Fibroblast of pulmonary artery (primary cell): ENCODE measurements around the gene RNF220.

ENCODE experiments used
- DNase-seq: peaks from one replicate; pipeline ENCODE4 v3.0.0-alpha.2; 2010; ENCODE audit warnings: low read depth
- H3K4me3 ChIP-seq: replicated peaks from 2 replicates; pipeline ENCODE4 v1.5.1; 2011; ENCODE audit warnings: low read depth, mild to moderate bottlenecking, control low read depth, low read length, moderate library complexity
- TF ChIP-seq, protein P1 (sequence below): IDR thresholded peaks from 2 replicates; pipeline ENCODE4 v1.5.1; 2011; ENCODE audit warnings: mild to moderate bottlenecking, control low read depth, low read length, inconsistent platforms; ENCODE audit errors: missing control alignments

Gene RNF220

GRCh38 chr1:44572572-44572879 is 167.5 kb downstream of the RNF220 start:
- H3K4me3 ChIP-seq: no peak overlapping the region
- DNase-seq: no peak
- TF ChIP-seq, protein P1, sequence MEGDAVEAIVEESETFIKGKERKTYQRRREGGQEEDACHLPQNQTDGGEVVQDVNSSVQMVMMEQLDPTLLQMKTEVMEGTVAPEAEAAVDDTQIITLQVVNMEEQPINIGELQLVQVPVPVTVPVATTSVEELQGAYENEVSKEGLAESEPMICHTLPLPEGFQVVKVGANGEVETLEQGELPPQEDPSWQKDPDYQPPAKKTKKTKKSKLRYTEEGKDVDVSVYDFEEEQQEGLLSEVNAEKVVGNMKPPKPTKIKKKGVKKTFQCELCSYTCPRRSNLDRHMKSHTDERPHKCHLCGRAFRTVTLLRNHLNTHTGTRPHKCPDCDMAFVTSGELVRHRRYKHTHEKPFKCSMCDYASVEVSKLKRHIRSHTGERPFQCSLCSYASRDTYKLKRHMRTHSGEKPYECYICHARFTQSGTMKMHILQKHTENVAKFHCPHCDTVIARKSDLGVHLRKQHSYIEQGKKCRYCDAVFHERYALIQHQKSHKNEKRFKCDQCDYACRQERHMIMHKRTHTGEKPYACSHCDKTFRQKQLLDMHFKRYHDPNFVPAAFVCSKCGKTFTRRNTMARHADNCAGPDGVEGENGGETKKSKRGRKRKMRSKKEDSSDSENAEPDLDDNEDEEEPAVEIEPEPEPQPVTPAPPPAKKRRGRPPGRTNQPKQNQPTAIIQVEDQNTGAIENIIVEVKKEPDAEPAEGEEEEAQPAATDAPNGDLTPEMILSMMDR: no peak

DNA sequence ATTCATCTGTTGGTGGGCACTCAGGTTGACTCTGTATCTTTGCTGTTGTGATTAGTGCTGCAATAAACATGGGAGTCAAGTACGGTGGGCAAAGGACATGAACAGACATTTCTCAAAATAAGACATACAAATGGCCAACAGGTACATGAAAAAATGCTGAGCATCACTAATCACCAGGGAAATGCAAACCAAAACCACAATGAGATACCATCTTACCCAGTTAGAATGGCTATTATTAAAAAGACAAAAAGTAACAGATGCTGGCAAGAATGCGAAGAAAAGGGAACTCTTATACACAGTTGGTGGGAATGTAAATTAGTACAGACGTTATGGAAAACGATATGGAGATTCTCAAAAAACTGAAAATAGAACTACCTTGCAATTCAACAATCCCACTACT is 170.3 kb downstream of the RNF220 start:
- TF ChIP-seq, protein P1: no peak
- DNase-seq: no peak
- H3K4me3 ChIP-seq: no peak overlapping the region

DNA sequence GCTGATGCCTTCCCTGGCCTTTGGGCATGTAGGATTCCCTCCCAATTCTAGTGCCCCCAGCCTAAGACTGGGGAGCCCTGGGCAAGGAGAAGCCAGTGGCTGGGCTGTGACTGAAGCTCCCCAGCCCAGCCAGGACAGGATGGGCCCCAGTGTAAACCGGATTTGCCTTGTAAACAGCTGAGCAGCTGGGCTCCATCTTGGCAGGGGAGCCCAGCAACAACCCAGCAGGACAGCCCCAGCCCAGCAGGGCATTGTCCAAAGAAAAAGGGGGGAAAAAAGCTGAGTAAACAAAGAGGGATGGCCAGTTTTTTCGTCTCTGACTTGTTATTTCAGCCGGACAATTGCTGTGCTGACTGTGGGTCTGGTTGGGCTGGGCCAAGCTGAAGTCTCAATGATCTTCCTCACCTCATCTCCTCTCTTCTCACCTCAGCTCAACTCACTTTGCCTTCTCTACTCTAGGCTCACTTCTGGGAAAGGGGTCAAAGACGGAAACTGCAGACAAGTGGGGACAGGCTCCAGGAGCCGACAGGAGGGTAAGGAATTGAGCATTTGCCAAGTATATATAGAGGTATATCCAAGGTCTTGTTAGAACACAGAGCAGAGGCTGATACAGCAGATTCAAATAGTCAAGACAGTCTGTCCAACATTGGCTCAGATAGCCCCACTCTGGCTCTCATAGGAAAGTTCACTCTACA is 171.5 kb downstream of the RNF220 start:
- TF ChIP-seq, protein P1: no peak
- H3K4me3 ChIP-seq: no peak overlapping the region
- peak; percentile 11 for DNase-seq

- TF ChIP-seq, protein P1: no peak
- DNase-seq: no peak
- no peak overlapping the region for H3K4me3 ChIP-seq
Observed at GRCh38 chr1:44581205-44581604, 176.2 kb downstream of the RNF220 start.

- TF ChIP-seq, protein P1: no peak
- H3K4me3 ChIP-seq: no peak overlapping the region
- DNase-seq: no peak
Observed at GRCh38 chr1:44584167-44584566, 179.1 kb downstream of the RNF220 start.

DNA sequence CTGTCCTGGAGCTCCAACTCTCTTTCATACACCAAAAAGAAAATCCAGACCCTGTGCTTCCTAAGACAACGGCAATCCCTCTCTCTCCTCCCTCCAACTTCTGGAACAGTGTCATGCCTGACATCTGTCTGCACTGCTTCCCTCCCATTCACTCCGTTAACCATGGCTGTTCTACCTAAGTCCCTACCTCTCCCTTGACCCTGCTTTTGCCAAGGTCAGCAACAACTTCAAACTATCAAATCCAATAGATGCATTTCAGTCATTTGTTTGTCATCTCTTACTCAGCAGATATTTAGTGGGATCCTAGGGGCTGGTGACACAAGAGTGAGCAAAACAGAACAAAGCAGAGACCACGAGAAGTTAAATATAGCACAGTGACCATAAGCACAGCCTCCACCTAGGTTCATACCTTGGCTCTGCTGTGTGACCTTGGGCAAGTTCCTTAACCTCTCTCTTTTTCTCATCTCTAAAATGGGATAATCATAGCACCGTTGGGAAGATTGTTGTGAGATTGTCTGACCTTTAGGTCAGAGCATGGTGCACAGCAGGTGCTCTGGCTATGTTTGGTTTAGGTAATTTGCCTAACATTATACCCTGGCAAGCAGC is 180.4 kb downstream of the RNF220 start:
- TF ChIP-seq, protein P1: no peak
- DNase-seq: no peak
- H3K4me3 ChIP-seq: no peak overlapping the region

- DNase-seq: no peak
- no peak overlapping the region for H3K4me3 ChIP-seq
- TF ChIP-seq, protein P1: no peak
Observed at GRCh38 chr1:44587796-44588460, 182.9 kb downstream of the RNF220 start.
